GM12872 (cell line): ENCODE data around the gene RBMS2.

Source experiments
- CTCF ChIP-seq: IDR thresholded peaks from 3 replicates; pipeline ENCODE4 v1.5.1; 2011; ENCODE audit warnings: low read depth, mild to moderate bottlenecking, low read length, moderate library complexity; ENCODE audit not compliant: insufficient read depth

Gene RBMS2

GRCh38 chr12:56631790-56632700, 110.4 kb downstream of the RBMS2 start:
- TF ChIP-seq CTCF = no peak

GRCh38 chr12:56632701-56633467, 111.3 kb downstream of the RBMS2 start:
- TF ChIP-seq CTCF = no peak

GRCh38 chr12:56633468-56634241, 112.0 kb downstream of the RBMS2 start:
- no peak for TF ChIP-seq CTCF

GRCh38 chr12:56634242-56634836, 112.7 kb downstream of the RBMS2 start:
- no peak for TF ChIP-seq CTCF

GRCh38 chr12:56634837-56635791, 113.5 kb downstream of the RBMS2 start:
- peak; percentile 46 for TF ChIP-seq CTCF

GRCh38 chr12:56635806-56636674, 114.4 kb downstream of the RBMS2 start:
- no peak for TF ChIP-seq CTCF
